LHCN-M2 (cell line): Measurements from ENCODE around the gene PAN3. TPM values are rescaled to one million over a fixed set of nuclear protein-coding genes. Genes with fewer than 3 reads are reported as not detected.

Experiments used
- DNase-seq: peaks from one replicate; pipeline ENCODE4 v3.0.0-alpha.2; 2012; ENCODE audit warnings: low read depth
- total RNA-seq: library from RNA; depleted of rRNA; stranded (reverse); fragments of >200 nt; gene quantifications from 2 replicates; pipeline ENCODE4 v1.2.3, GENCODE V29; 2014; rRNA removed

Gene PAN3
- total RNA-seq, 1 experiment from 2014 or later, result 13.0 TPM

DNA sequence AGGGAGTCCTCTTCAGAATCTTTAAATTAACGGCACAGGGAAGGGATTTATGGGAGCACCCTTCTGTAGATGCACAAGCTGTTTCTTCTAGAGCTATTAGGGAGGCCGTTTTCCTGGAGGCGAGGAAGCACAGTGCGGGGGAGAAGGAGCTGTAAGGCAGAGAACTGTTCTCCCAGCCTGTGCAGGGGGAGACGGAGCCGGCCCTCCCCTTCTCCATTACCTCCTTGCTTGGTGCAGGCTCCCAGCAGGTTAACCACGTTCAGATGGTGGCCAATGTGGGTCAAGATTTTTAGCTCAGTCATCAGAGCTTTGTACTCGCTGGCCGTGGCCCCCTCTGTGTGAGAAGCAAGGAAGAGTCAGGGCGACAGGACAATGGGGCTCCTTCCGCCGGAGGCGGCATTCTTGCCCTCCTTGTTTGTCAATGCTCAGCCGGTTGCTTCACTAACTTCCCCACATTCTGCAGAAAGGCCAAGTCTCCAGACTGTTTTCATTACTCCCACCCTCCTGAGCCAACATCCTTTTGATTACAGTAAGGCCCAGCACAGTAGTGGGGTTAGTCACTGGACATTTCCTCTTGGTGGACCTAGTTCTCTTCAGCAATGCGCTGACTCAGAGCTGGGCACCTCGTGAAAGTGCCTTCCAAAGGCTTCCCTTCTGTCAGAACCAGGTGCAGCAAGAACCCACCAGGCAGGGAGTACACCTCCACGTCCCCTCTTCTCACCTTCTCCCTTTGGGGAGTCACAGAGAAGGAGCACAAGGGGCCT is 191.2 kb downstream of the PAN3 start:
- DNase-seq, result no peak

DNA sequence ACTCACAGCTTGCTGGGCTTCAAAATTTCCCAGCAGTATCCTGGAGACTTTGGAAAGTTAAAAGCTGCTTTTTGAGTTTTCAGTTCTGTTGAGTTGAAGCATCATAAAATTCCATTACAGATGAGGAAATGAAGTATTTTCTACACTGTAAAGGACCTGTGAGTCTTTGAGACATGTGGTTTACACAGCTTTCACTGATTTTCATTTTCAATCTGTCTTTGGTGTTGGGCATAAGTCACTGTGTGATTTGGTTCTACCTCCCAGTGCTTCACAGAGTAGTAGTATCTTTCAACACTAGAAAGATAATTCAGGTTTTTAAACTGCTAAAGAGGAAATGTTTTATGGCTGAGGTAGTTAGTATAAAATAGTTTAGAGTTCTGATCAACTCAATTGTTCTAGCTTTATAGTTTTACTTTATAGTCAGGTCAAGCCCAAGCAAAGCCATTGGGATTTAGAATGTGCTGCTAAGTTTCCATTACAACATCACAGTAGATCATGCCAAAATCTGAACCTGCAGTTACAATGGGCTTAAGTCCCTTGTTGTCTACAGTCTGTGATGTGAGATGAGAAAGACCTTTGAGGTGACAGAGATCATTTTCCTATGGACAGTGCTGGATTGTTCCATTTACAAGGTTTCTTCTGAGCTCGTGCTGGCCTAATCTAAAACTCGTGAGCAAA is 195.0 kb downstream of the PAN3 start:
- no peak for DNase-seq

DNA sequence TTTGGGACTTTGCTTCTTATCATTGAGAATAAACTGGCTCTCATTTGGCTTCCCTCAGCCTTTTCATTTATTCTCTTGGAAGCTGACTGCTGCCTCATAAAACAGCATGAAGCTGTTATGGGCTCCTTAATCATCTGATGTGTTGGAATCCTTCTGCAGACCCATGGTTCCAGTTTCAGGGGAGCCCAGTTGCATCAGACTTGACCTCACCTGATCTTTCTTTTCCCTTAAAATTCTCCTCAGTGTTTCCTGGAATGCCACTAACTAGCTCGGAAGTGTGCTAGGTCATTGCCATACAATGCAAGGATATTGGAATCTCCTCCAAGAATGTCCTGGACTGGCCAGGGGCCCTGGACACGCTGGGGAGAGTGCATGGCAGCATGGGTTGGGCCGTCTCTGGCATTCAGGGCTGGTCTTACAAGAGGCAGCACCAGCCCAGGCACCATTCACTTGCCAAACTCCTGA is 197.9 kb downstream of the PAN3 start:
- no peak for DNase-seq

DNA sequence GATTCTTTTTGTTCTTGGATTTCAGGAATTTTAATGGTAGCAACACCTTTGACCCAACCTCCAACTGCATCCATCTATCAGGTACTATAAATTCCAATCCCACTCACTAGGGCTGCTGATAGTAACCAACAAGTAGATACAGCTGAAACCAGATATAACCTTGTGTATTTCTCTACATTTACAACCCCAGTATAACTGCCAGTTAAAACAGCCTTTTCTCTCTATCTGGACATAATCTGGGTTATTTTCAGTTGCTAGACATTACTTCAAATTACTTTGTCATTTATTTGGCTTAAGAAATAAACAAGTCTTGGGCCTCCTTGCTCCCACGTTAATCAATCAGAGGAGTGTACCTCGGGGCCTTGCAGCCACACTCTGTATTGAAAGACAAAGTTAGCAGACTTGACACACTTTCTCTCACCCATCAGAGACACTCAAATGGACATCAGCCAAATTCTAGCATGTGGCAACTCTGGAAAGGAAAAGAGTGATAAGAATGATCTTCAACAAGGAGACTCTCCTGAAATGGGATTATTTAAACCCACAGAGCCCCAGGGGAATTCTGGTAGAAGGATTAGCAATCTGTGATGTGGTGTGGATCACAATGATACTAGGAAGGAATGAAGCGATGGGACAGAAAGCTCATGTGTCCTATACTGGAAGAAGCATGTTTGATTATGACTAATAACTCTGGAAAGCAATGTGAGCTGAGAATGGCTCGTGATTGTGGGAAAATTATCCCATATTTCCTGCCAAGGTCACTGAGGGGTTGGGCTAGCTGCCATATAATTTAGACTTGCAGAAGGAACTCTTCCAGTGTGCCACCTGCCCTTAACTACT is 199.0 kb downstream of the PAN3 start:
- DNase-seq, result peak; percentile 73

DNA sequence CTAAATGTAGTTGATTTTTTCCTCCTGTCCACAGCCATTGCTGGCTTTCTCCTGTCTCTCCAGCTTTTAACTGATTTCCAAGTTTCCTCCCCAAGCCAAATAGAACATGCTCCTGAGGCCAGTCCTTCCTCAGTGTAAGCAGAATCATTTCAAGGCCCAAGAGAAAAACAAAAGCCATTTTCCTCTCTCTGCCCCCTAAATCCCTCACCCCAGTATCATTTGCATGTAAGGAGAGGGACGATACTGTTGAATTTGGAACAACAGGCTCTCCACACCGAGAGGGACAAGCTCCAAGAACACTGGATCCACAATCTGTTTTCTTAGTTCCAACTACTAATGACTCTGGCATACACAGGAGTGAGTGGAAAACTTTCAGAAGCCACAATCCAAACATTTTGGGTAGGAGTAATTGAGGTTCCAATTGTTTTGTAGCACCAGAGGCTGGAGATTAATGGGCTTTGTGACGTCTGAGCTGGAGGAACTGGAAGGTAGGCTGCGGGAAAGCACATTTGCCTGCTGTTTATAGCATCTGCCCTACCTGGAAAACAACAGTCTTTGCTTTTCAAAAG is 199.7 kb downstream of the PAN3 start:
- no peak for DNase-seq

DNA sequence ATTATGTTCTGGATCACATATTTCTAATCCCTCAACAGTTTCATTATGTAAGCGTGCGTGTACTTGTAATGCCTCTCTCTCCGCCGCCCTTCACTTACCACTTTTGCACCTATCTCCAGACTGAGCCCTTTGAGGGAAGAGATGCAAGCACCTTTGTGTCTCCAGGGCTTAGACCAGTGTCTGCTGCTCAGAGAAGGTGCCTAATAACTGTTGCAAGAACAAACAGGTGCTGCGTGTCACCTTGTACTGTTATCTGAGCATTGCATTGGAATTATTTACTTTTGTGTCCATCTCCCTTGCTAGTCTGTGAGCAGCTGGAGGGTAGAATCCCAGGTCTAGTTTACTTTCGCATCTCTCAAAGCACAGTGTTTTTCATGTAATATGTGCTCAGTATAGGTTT is 200.4 kb downstream of the PAN3 start:
- DNase-seq, result no peak

DNA sequence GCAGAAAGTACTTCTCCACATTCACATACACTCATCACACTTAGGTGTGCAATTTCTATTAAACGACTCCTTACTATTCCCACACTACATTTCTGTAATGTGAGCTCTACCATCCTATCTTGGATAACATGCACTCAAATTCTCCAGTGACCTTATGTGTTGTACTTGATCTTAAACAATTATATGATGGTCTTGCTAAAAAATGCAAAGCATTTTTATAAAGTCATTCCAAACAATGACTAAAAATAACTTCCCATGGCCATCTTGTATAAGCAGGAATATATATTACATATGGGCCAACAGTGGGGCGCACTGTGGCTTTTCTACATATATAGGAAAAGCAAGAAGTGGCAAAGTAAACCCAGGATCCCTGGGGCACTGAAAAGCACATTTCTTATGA is 201.1 kb downstream of the PAN3 start:
- DNase-seq, result no peak

DNA sequence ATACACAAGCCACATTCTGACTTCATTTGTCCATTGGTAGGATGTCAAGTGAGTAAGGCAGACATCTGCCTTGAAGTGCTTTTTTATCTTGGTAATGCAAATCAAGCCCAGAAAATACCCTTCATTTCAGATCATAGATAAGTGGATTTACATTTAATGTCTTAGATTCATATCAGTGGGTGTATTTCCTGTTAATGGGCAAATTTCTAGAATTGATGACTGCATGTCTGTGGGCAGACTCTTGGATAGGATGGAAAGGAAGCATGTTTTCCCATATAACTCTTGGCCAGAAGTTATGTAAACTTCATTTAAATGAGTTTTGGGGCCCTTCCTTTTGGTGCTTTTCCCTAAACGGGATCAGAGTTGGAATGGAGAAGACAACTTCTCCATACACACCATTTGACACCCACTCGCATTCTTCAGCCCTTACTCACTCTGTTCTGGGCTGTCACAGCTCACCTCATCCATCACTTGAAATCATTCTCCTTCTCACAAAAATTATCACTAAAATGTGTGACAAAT is 202.0 kb downstream of the PAN3 start:
- DNase-seq, result no peak

DNA sequence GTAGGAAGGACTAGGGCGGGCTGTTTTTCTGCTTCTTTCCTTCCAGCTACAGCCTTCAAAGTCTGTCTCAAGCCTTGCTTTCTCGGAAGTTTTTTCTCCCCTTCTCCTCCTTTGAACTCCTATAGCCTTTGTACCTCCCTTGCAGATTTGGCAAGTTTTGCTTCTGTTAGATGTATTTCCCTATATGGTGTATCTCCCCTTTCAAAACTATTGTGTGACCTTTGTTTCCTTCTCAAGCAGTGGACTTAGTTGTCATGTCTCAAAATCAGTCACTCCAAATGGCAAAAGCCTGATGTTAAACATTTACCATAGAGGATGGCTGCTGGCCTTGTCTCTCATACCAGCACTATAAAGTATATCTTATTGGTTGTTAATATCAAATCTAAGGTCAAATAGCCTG is 203.9 kb downstream of the PAN3 start:
- no peak for DNase-seq

DNA sequence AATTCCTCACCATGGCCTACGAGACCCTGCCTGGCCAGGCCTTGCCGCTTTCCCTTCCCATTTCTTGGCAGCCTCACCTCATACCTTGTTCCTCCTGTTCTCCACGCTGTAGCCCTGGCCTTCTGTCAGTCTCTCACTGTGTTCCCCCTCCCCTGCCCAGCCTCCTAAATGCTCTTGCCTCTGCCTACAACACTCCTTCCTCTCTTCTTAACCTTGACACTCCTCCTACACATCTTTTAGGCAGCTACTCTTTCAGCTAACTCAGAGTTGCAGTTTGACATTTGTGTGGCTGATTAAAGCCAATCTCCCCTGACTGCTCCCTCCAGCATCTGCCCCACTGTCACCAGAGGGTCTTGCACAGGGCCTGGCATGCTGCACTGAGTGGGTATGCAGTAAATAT is 205.8 kb downstream of the PAN3 start:
- DNase-seq, result no peak

Other genes with a start within 250 kb of the PAN3 start
- gene PDX1, start 218.5 kb upstream of the PAN3 start, total RNA-seq, result not detected in 2 replicates
- gene CDX2, start 169.2 kb upstream of the PAN3 start, total RNA-seq, result not detected in 2 replicates
- gene URAD, start 149.9 kb upstream of the PAN3 start, total RNA-seq, result not detected in 2 replicates
- gene FLT3, start 38.0 kb upstream of the PAN3 start, total RNA-seq, result not detected in 2 replicates